CD14-positive monocyte (primary cell): ENCODE measurements around the gene HLTF. TPM values are rescaled to one million over a fixed set of nuclear protein-coding genes. Genes with fewer than 3 reads are reported as not detected.
A peak's percentile ranks its signal among the peaks of the same experiment; 100 is the strongest.

Experiments
- DNase-seq, 3 donors: peaks; one replicate each; pipeline ENCODE4 v3.0.0-alpha.2; 2011 to 2022
- H2AFZ ChIP-seq: 2 replicates; pipeline ENCODE4 v1.6.0; 2012; ENCODE audit warnings: mild to moderate bottlenecking, low read depth, low read length, inconsistent platforms; ENCODE audit not compliant: insufficient read depth, poor library complexity, severe bottlenecking
- H3K27ac ChIP-seq, 2 donors: 1 replicate in 1 of 2; 2 replicates in 1 of 2; pipeline ENCODE4 v1.5.1; 2012 to 2013; ENCODE audit warnings: low read length in 2 of 2, control low read depth in 1 of 2, inconsistent platforms in 1 of 2, low read depth in 1 of 2, mild to moderate bottlenecking in 1 of 2
- H3K27me3 ChIP-seq, 2 donors: one replicate each; pipeline versions ENCODE4 v1.6.0 to v1.6.1; 2011 to 2013; ENCODE audit warnings: low read length in 2 of 2; ENCODE audit not compliant: control insufficient read depth in 2 of 2, insufficient read depth in 2 of 2
- H3K36me3 ChIP-seq, 2 donors: replicated peaks in 1 of 2; 1 replicate in 1 of 2; 2 replicates in 1 of 2; pipeline versions ENCODE4 v1.5.1 to v1.6.1; 2012 to 2013; ENCODE audit warnings: low read length in 2 of 2, control low read depth in 1 of 2, inconsistent platforms in 1 of 2, mild to moderate bottlenecking in 1 of 2; ENCODE audit not compliant: insufficient read depth in 2 of 2, control insufficient read depth in 1 of 2
- H3K4me1 ChIP-seq, 2 donors: 1 replicate in 1 of 2; 2 replicates in 1 of 2; pipeline versions ENCODE4 v1.5.1 to v1.6.1; 2012 to 2013; ENCODE audit warnings: low read length in 2 of 2, control low read depth in 1 of 2, inconsistent platforms in 1 of 2, mild to moderate bottlenecking in 1 of 2, moderate library complexity in 1 of 2; ENCODE audit not compliant: insufficient read depth in 2 of 2, control insufficient read depth in 1 of 2
- H3K4me2 ChIP-seq: replicated peaks from 2 replicates; pipeline ENCODE3; 2012; ENCODE audit warnings: low read length, moderate library complexity, mild to moderate bottlenecking; ENCODE audit not compliant: poor library complexity, severe bottlenecking; ENCODE audit errors: extremely low read depth
- H3K4me3 ChIP-seq, 3 experiments: fragments of 200-600 bp in 1 of 3; sonication (generic) in 1 of 3; replicated peaks in 1 of 3; 1 replicate in 2 of 3; 2 replicates in 1 of 3; pipeline ENCODE4 v1.5.1; 2011 to 2013; ENCODE audit warnings: low read length in 3 of 3, mild to moderate bottlenecking in 3 of 3, control low read depth in 2 of 3, low read depth in 2 of 3, inconsistent platforms in 1 of 3, moderate library complexity in 1 of 3
- H3K79me2 ChIP-seq: 2 replicates; pipeline ENCODE4 v1.6.0; 2012; ENCODE audit warnings: mild to moderate bottlenecking, control low read depth, inconsistent platforms, low read length, moderate library complexity; ENCODE audit not compliant: insufficient read depth
- H3K9ac ChIP-seq: 2 replicates; pipeline ENCODE4 v1.6.0; 2017; ENCODE audit warnings: low read length, mild to moderate bottlenecking; ENCODE audit not compliant: insufficient read depth, poor library complexity, severe bottlenecking
- H3K9me3 ChIP-seq, 2 donors: replicated peaks in 1 of 2; 1 replicate in 1 of 2; 2 replicates in 1 of 2; pipeline versions ENCODE4 v1.5.1 to v1.6.1; 2012 to 2013; ENCODE audit warnings: low read length in 2 of 2, control low read depth in 1 of 2; ENCODE audit not compliant: control insufficient read depth in 1 of 2, insufficient read depth in 1 of 2
- H4K20me1 ChIP-seq: 2 replicates; pipeline ENCODE4 v1.6.0; 2012; ENCODE audit warnings: mild to moderate bottlenecking, low read length, control low read depth, moderate library complexity; ENCODE audit not compliant: insufficient read depth
- H3K27ac Mint-ChIP-seq, 7 donors: one replicate each; pipeline ENCODE4 v1.8.0; 2020; ENCODE audit warnings: mild to moderate bottlenecking in 7 of 7, mixed read lengths in 7 of 7, moderate library complexity in 6 of 7, inconsistent platforms in 2 of 7
- H3K27me3 Mint-ChIP-seq, 3 donors: one replicate each; pipeline ENCODE4 v1.8.0; 2021 to 2022; ENCODE audit warnings: low read depth in 3 of 3, mild to moderate bottlenecking in 3 of 3, mixed read lengths in 3 of 3, moderate library complexity in 3 of 3, inconsistent platforms in 1 of 3
- H3K36me3 Mint-ChIP-seq, 2 donors: one replicate each; pipeline ENCODE4 v1.8.0; 2020; ENCODE audit warnings: mixed read lengths in 2 of 2, inconsistent platforms in 1 of 2, mild to moderate bottlenecking in 1 of 2
- H3K4me1 Mint-ChIP-seq: one replicate; pipeline ENCODE4 v1.8.0; 2020; ENCODE audit warnings: mild to moderate bottlenecking, mixed read lengths
- H3K4me3 Mint-ChIP-seq, 2 donors: one replicate each; pipeline ENCODE4 v1.8.0; 2020; ENCODE audit warnings: mild to moderate bottlenecking in 2 of 2, mixed read lengths in 2 of 2, moderate library complexity in 1 of 2
- H3K9me3 Mint-ChIP-seq, 7 donors: one replicate each; pipeline ENCODE4 v1.8.0; 2020 to 2022; ENCODE audit warnings: mixed read lengths in 7 of 7, mild to moderate bottlenecking in 6 of 7, moderate library complexity in 6 of 7, inconsistent platforms in 2 of 7
- whole genome bisulfite sequencing: methylation state at CpG from one replicate; pipeline ENCODE4 v1.1.5; 2013; ENCODE audit warnings: missing lambda C conversion rate; ENCODE audit not compliant: insufficient coverage; 5-methylcytosine and 5-hydroxymethylcytosine counted together
- intact Hi-C, 2 donors: fragments of 100-400 bp; cut with micrococcal nuclease; formaldehyde crosslinking; loops; one replicate each; pipeline versions ENCODE4 v1.15.0 to v1.15.1; 2023
- polyA plus RNA-seq, 3 donors: library from polyadenylated mRNA; depleted of rRNA in 1 of 3; unstranded in 2 of 3; stranded (reverse) in 1 of 3; fragments of 300-500 nt in 2 of 3; fragments of >200 nt in 1 of 3; fragmentation: Illumina TruSeq in 2 of 3; gene quantifications; 1 replicate in 2 of 3; 2 replicates in 1 of 3; pipeline ENCODE4 v1.2.3, GENCODE V29; 2012 to 2021
- TF ChIP-seq, protein P1 (sequence below): fragments of 200-600 bp; IDR thresholded peaks from one replicate; pipeline ENCODE4 v1.8.0; 2022; ENCODE audit warnings: antibody characterized with exemption, mild to moderate bottlenecking

The HLTF gene
- polyA plus RNA-seq, 3 donors = 2.0 to 4.6 (median 2.7) TPM

DNA sequence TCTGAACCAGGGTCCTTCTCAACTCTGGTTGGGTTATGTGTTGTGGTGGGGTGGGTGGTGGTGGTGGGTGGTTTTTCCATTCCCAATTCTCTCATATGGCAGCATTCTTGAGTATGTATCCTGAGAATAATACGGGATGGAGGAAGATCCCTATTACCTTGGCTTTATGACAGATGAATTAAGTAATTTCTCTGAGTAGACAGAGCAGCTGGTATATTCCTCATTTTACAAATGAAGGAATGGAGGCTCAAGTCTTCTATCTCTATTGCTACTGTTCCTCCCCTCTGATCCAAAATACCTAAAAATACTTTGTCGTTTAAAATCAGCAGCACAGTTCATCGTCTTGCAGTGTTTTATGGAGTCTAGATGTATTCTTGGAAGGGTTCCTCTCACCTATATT, 84.6 kb downstream of the HLTF start:
- no peaks in the 10 kb centered on the region for H3K27me3 ChIP-seq
- peak overlapping the region in 1 of 7 donors; percentile 2 for H3K27ac Mint-ChIP-seq
- H3K79me2 ChIP-seq = peaks cover 17% of the 10 kb centered on the region
- H2AFZ ChIP-seq = no peak overlapping the region
- no peak for DNase-seq
- peak overlapping the region in 1 of 2 donors; percentile 78 for H3K27ac ChIP-seq
- no peak overlapping the region for H3K4me3 ChIP-seq
- no peak overlapping the region for H3K9ac ChIP-seq
- TF ChIP-seq, protein P1, sequence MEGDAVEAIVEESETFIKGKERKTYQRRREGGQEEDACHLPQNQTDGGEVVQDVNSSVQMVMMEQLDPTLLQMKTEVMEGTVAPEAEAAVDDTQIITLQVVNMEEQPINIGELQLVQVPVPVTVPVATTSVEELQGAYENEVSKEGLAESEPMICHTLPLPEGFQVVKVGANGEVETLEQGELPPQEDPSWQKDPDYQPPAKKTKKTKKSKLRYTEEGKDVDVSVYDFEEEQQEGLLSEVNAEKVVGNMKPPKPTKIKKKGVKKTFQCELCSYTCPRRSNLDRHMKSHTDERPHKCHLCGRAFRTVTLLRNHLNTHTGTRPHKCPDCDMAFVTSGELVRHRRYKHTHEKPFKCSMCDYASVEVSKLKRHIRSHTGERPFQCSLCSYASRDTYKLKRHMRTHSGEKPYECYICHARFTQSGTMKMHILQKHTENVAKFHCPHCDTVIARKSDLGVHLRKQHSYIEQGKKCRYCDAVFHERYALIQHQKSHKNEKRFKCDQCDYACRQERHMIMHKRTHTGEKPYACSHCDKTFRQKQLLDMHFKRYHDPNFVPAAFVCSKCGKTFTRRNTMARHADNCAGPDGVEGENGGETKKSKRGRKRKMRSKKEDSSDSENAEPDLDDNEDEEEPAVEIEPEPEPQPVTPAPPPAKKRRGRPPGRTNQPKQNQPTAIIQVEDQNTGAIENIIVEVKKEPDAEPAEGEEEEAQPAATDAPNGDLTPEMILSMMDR = no peak
- H3K9me3 ChIP-seq = no peaks in the 10 kb centered on the region
- peaks cover 39% of the 10 kb centered on the region for H4K20me1 ChIP-seq
- peaks cover 25 to 29% of the 10 kb centered on the region in 2 donors for H3K4me1 ChIP-seq
- intact Hi-C loops = no loop called here
- H3K36me3 ChIP-seq = peaks cover 51 to 66% of the 10 kb centered on the region in 2 donors
- no peaks in the 10 kb centered on the region for H3K9me3 Mint-ChIP-seq
- H3K36me3 Mint-ChIP-seq = peaks cover 49 to 59% of the 10 kb centered on the region in 2 donors
- H3K4me2 ChIP-seq = no peak overlapping the region
- no CpG with 5 or more reads among the region's 3 CpGs for WGBS
- H3K4me1 Mint-ChIP-seq = peaks cover 34% of the 10 kb centered on the region
- no peak overlapping the region for H3K4me3 Mint-ChIP-seq
- no peaks in the 10 kb centered on the region for H3K27me3 Mint-ChIP-seq

DNA sequence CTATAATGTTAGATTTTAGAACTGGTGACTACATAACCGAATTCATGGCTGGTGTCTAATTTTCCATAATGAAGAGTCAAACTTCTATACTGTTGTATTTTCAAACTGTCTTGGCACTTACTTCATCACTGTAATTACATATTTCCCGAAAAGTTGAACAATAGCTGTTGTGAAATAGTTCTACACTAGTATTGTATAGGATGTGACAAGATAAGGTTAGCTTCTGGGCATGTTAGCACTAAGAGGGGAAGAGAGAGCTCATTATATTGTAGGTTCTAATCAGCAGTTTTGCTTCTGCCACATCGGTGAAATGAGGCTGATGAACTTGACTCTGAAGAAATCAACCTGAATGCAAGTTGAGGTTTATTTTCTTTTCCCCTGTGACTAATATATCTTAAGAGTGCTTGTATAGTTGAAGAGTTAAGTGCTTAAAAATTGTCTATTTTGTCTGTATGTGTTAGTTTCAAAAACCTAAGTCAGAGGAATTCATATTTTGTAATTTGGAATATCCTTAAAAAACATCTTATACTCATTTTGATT, 86.1 kb downstream of the HLTF start:
- peak overlapping the region; percentile 25 for H3K4me2 ChIP-seq
- intact Hi-C loops = no loop called here
- WGBS = no CpG with 5 or more reads among the region's 3 CpGs

More for the DNA sequence above, 86.1 kb downstream of the HLTF start:
- peak overlapping the region in 1 of 2 donors; percentile 78 for H3K27ac ChIP-seq
- no peak overlapping the region for H3K9ac ChIP-seq
- peak; percentile 37 to 64 (median 40) for DNase-seq
- no peaks in the 10 kb centered on the region for H3K9me3 ChIP-seq
- peak overlapping the region in 1 of 3 experiments; percentile 9 for H3K4me3 ChIP-seq
- H3K36me3 ChIP-seq = peaks cover 54 to 68% of the 10 kb centered on the region in 2 donors
- H4K20me1 ChIP-seq = peaks cover 41% of the 10 kb centered on the region
- no peaks in the 10 kb centered on the region for H3K27me3 Mint-ChIP-seq
- H3K4me3 Mint-ChIP-seq = peak overlapping the region in 1 of 2 donors; percentile 42
- peaks cover 59 to 65% of the 10 kb centered on the region in 2 donors for H3K36me3 Mint-ChIP-seq
- H3K79me2 ChIP-seq = peaks cover 21% of the 10 kb centered on the region
- H3K27me3 ChIP-seq = no peaks in the 10 kb centered on the region
- H3K4me1 ChIP-seq = peaks cover 25 to 29% of the 10 kb centered on the region in 2 donors
- no peaks in the 10 kb centered on the region for H3K9me3 Mint-ChIP-seq
- TF ChIP-seq, protein P1 = no peak
- peaks cover 34% of the 10 kb centered on the region for H3K4me1 Mint-ChIP-seq
- peak overlapping the region; percentile 68 to 91 (median 82) for H3K27ac Mint-ChIP-seq
- H2AFZ ChIP-seq = no peak overlapping the region
